ENCODE results near the gene CDPF1. TPM values are rescaled to one million over a fixed set of nuclear protein-coding genes. Genes with fewer than 3 reads are reported as not detected.

The CDPF1 gene
- total RNA-seq, 1 donor from 2014 or later = 10.0 TPM

DNA sequence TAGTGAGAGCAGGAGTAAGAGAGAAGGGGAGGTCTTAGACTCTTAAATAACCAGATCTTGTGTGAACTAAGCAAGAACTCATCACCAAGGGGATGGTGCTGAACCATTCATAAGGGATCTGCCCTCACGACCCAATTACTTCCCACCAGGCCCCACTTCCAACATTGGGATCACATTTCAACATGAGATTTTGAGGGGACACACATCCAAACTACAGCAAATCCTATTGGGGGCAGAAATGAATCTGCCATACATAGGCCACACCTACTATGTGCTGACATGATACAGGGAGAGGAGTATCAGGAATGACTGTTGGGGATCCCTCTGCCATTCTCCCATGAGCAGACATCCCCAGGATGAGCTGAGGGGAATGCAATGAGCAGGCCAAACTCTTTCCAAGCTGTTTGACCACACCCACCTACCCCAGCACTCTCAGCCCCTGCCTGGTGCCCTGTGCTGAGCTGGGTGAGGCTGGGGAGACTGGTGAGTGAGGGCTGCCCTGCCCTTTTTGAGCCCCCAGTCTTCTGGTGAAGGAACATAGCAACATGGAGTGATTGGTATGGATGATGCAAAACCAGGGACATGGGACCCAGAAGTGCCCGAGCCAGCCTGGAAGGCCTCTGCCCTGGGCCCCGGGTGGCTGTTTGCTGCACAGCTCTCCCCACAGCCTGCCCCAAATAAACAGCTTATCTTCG, 45.3 kb upstream of the CDPF1 start:
- Mint-ChIP-seq H3K9me3 (ENCODE audit: low read depth) (no peaks in the 10 kb centered on the region), H3K27ac (no peak overlapping the region), H3K36me3 (ENCODE audit: insufficient read depth) (peaks cover 19% of the 10 kb centered on the region), H3K4me3 (ENCODE audit: low read depth) (peak overlapping the region; percentile 91), H3K4me1 (ENCODE audit: low read depth) (peaks cover 21% of the 10 kb centered on the region), H3K27me3 (no peaks in the 10 kb centered on the region)
- TF ChIP-seq, protein P1, sequence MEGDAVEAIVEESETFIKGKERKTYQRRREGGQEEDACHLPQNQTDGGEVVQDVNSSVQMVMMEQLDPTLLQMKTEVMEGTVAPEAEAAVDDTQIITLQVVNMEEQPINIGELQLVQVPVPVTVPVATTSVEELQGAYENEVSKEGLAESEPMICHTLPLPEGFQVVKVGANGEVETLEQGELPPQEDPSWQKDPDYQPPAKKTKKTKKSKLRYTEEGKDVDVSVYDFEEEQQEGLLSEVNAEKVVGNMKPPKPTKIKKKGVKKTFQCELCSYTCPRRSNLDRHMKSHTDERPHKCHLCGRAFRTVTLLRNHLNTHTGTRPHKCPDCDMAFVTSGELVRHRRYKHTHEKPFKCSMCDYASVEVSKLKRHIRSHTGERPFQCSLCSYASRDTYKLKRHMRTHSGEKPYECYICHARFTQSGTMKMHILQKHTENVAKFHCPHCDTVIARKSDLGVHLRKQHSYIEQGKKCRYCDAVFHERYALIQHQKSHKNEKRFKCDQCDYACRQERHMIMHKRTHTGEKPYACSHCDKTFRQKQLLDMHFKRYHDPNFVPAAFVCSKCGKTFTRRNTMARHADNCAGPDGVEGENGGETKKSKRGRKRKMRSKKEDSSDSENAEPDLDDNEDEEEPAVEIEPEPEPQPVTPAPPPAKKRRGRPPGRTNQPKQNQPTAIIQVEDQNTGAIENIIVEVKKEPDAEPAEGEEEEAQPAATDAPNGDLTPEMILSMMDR (IDR thresholded peaks at IDR 0.05; ENCODE audit: unreplicated experiment) = no peak
- DNase-seq (ENCODE audit: low spot score, unreplicated experiment) = no peak

DNA sequence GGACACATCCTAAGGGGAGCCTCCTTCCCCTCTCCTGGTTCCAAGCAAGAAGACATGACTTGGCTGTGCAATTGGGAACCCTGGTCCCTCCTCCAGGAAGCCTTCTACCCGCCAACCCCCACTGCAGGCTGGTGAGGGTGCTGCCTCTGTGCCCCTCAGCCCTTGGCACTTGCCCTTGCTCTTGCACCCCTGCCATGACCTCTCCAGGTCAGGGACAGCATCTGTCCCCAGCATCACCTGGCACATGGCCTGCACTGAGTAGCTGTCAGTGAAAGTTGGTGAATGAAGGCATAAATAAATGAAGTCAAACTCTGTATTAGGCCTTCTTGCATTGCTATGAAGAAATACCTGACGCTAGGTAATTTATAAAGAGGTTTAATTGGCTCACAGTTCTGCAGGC, 44.7 kb upstream of the CDPF1 start:
- TF ChIP-seq, protein P1 (IDR thresholded peaks at IDR 0.05; ENCODE audit: unreplicated experiment) = no peak
- Mint-ChIP-seq H3K9me3 (ENCODE audit: low read depth) (no peaks in the 10 kb centered on the region), H3K4me3 (ENCODE audit: low read depth) (peak overlapping the region; percentile 31), H3K27me3 (no peaks in the 10 kb centered on the region), H3K36me3 (ENCODE audit: insufficient read depth) (peaks cover 20% of the 10 kb centered on the region), H3K27ac (no peak overlapping the region), H3K4me1 (ENCODE audit: low read depth) (peaks cover 21% of the 10 kb centered on the region)
- no peak for DNase-seq (ENCODE audit: low spot score, unreplicated experiment)

- H3K27me3 Mint-ChIP-seq = no peaks in the 10 kb centered on the region
- DNase-seq (ENCODE audit: low spot score, unreplicated experiment) = no peak
- no peak overlapping the region for H3K27ac Mint-ChIP-seq
- peaks cover 14% of the 10 kb centered on the region for H3K36me3 Mint-ChIP-seq (ENCODE audit: insufficient read depth)
- no peaks in the 10 kb centered on the region for H3K9me3 Mint-ChIP-seq (ENCODE audit: low read depth)
- no peak overlapping the region for H3K4me3 Mint-ChIP-seq (ENCODE audit: low read depth)
- H3K4me1 Mint-ChIP-seq (ENCODE audit: low read depth) = peaks cover 15% of the 10 kb centered on the region
- TF ChIP-seq, protein P1 (IDR thresholded peaks at IDR 0.05; ENCODE audit: unreplicated experiment) = no peak
These were observed 43.6 kb upstream of the CDPF1 start for GRCh38 chr22:46293577-46294260.

GRCh38 chr22:46292732-46293131, 42.6 kb upstream of the CDPF1 start:
- H3K27me3 Mint-ChIP-seq = no peaks in the 10 kb centered on the region
- H3K4me1 Mint-ChIP-seq (ENCODE audit: low read depth) = peaks cover 13% of the 10 kb centered on the region
- peak overlapping the region; percentile 67 for H3K27ac Mint-ChIP-seq
- H3K4me3 Mint-ChIP-seq (ENCODE audit: low read depth) = no peak overlapping the region
- DNase-seq (ENCODE audit: low spot score, unreplicated experiment) = no peak
- TF ChIP-seq, protein P1 (IDR thresholded peaks at IDR 0.05; ENCODE audit: unreplicated experiment) = no peak
- no peaks in the 10 kb centered on the region for H3K9me3 Mint-ChIP-seq (ENCODE audit: low read depth)
- H3K36me3 Mint-ChIP-seq (ENCODE audit: insufficient read depth) = peaks cover 12% of the 10 kb centered on the region

DNA sequence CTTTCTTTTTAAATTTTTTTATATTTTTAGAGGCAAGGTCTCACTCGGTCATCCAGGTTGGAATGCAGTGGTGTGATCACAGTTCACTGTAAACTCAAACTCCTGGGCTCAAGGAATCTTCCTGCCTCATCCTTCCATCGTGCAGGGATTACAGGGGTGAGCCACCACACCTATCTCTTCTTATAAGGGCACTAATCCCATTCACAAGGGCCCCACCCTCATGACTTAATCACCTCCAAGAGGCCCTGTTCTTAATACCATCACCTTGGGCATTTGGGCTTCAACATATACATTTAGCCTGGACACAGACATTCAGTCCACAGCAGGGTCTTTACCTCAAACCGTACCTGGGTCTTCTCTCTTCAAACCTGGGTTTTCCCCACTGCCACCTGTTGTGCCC, 42.1 kb upstream of the CDPF1 start:
- H3K27ac Mint-ChIP-seq = no peak overlapping the region
- no peak for DNase-seq (ENCODE audit: low spot score, unreplicated experiment)
- H3K9me3 Mint-ChIP-seq (ENCODE audit: low read depth) = no peaks in the 10 kb centered on the region
- H3K36me3 Mint-ChIP-seq (ENCODE audit: insufficient read depth) = peaks cover 15% of the 10 kb centered on the region
- TF ChIP-seq, protein P1 (IDR thresholded peaks at IDR 0.05; ENCODE audit: unreplicated experiment) = no peak
- no peak overlapping the region for H3K4me3 Mint-ChIP-seq (ENCODE audit: low read depth)
- no peaks in the 10 kb centered on the region for H3K27me3 Mint-ChIP-seq
- H3K4me1 Mint-ChIP-seq (ENCODE audit: low read depth) = peaks cover 8% of the 10 kb centered on the region

Data from progenitor cell of endocrine pancreas (in vitro differentiated cells).